Activated CD4-positive, alpha-beta T cell treated with anti-CD3 and anti-CD28 coated beads, Interleukin-2, Interleukin-4, amounts not matched to agents 100 ng/mL and 50 ng/mL, durations not matched to agents 16 hours and 8 hours (primary cell): ENCODE results near the gene SORCS2.
"Not testable (repeated sequence)": the region's sequence is repeated elsewhere in the genome, so short reads cannot be mapped to it uniquely, and the experiment has no call there.

Source experiments
- DNase-seq: peaks from one replicate; pipeline ENCODE4 v3.0.0-alpha.2; 2020; ENCODE audit warnings: low spot score

The SORCS2 gene

GRCh38 chr4:7450775-7451433 lies 258.6 kb downstream of the SORCS2 start:
- DNase-seq, result no peak

- no peak for DNase-seq
Observed at GRCh38 chr4:7451434-7451789, 259.1 kb downstream of the SORCS2 start.

DNA sequence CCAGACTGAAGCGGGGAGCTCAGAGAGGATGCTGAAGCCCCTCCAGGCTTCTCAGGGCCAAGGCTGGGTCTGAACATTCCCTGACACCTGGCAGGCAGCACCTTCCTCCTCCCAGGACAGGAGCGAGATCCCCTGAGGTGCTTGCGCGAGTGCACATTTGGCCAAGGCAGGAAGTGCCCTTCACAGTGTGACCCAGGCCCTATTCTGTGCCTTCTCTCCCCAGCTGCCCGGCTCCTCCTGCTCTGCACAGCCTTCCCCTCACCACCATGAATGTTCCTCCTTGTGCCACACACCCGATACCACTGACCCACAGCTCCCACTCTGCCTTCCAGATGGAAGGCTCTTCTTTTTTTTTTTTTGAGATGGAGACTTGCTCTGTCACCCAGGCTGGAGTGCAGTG lies 259.5 kb downstream of the SORCS2 start:
- no peak for DNase-seq

GRCh38 chr4:7452802-7453201 lies 260.5 kb downstream of the SORCS2 start:
- not testable (repeated sequence) for DNase-seq

- DNase-seq, result no peak
Observed at GRCh38 chr4:7457201-7458065, 265.1 kb downstream of the SORCS2 start.

DNA sequence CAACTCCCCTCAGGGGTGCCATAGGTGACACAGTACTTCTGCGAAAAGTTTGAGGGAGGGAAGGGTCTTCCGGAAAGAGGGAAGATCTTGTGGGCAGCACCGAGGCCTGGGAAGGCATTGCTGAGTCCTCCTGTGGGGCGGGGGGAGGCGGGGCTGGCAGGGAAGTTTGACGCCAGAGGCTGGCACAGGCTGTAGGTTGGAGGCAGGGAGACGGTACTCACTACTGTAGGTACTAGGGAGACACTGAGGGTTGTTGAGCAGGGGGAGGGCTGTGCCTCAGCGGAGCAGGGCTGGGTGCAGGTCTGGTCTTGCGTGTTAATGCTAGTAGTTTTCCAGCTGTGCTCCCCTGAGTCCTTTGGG lies 265.7 kb downstream of the SORCS2 start:
- no peak for DNase-seq

- DNase-seq, result no peak
Observed at GRCh38 chr4:7458477-7458876, 266.1 kb downstream of the SORCS2 start.

- DNase-seq, result no peak
Observed at GRCh38 chr4:7459471-7459870, 267.1 kb downstream of the SORCS2 start.

DNA sequence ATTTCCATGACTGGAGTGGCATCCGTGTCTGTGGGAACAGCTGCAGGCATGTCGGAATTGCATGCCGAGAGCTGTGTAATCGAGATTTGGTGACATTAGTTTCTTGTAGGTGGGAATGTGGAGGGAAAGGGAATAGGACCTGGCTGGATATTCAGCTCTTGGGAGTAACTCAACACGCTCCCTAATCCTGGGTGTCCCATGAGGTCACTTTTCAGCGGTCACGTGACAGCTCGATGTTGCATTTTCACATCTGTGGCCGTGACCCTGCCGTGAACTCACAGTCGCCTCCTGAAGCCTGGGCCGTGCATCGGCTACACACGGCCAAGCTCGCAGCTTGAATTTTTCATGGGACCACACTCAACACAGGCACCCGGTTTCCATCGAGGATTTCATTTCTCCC lies 268.2 kb downstream of the SORCS2 start:
- DNase-seq, result no peak

- DNase-seq, result no peak
Observed at GRCh38 chr4:7461230-7461629, 268.9 kb downstream of the SORCS2 start.

DNA sequence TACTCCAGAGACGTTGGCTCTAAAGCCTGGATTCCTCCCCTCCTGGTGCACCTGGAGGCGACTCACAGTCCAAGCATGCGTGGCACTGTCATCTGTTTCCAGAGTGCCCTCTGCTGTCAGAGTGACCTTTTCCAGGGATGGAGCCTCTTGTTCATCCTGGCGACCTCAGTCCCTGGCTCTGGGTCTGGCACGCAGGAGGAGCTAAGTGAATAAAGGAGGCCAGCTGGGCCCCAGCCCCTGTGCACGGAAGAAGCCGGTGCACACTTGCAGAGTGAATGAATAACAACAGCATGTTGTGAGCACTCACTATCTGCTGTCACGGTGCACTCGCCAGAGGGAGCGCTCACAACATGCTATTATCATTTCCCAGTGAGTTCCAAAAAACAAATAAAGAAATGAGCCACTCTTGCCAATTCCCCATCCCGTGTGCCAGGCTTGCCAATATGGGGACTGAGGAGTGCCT lies 270.2 kb downstream of the SORCS2 start:
- DNase-seq, result no peak

- no peak for DNase-seq
Observed at GRCh38 chr4:7463566-7464258, 271.4 kb downstream of the SORCS2 start.

GRCh38 chr4:7464259-7464655 lies 271.9 kb downstream of the SORCS2 start:
- no peak for DNase-seq

DNA sequence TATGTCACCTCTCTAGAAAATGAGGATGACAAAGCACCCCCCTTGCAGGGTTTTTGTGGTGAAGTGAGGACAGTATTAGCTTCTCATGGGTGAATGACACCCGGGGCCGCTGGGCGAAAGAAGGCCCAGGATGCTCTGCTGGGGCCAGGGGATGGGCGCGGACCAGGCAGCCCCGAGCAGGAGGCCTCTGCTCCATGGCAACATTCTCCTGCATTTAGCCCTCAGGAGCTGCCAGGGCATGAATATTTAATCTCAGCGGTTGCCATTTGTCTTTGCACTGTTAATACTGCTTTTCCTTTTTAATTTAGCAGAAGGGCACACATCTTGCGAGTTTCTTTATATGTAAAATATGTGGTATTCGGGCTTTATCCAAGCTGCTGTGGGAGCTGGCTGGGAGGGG lies 272.7 kb downstream of the SORCS2 start:
- no peak for DNase-seq

- DNase-seq, result no peak
Observed at GRCh38 chr4:7466215-7466614, 273.9 kb downstream of the SORCS2 start.

DNA sequence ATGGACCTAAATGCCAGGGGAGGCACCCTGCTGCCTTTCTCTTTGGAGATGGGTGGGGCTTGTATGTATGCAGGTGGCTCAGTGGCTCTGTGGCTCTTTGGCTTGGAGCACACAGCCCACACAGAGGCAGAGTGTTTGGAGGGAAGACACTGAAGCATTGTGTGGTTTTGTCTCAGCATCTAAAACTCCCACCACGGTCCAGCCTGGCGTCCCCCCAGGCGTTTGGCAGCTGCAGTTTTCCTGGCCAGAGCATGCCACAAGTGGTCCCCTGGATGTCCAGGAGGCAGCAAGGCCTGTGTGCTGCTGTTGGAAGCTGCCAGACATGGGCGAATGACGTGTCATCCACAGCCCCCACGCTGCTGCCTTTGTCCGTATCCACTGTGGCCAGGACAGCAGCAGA lies 274.6 kb downstream of the SORCS2 start:
- no peak for DNase-seq

- DNase-seq, result no peak
Observed at GRCh38 chr4:7467471-7467870, 275.1 kb downstream of the SORCS2 start.

DNA sequence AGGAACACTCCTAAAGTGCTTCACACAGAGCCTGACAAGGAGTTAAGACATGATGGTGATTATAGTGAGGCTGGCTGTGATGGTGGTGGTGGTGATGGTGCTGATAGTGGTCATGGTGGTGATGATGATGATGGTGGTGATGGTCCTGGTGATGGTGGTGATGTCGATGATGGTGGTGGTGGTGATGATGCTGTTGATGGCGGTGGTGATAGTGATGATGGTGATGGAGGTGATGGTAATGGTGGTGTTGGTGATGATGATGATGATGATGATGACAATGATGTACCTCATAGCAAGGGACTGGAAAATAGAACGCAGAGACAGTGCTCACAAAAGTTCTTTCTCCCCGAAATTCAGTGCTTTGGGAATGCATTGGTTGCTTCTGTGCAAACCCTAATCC lies 276.7 kb downstream of the SORCS2 start:
- DNase-seq, result no peak

GRCh38 chr4:7470111-7470510 lies 277.8 kb downstream of the SORCS2 start:
- no peak for DNase-seq

DNA sequence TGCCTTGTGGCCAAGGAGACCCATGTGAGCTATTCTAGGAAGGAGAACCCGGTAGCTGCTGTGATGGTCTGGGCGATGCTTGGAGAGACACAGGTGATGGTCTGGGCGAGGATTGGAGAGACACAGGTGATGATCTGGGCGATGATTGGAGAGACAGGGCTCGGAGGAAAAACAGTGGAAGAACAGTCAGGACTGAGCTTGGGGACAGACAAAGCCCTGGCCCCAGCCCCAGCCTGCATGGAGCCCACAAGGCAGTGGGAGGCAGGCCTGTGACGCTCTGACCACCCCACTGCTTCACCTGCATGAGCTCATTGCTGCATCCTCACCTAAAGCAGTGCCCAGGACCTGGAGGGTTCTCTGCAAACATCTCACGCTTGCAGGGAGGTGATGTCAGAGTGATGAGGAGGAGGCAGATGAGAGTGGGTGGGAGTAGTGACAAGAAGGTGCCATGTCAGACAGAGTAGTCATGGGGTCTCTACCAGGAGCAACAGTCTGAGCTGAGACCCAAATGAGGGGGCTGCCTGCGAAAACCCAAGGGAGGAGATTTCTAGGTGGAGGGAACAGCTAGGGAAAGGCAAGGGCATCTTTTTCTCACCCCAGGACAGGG lies 278.3 kb downstream of the SORCS2 start:
- DNase-seq, result no peak

DNA sequence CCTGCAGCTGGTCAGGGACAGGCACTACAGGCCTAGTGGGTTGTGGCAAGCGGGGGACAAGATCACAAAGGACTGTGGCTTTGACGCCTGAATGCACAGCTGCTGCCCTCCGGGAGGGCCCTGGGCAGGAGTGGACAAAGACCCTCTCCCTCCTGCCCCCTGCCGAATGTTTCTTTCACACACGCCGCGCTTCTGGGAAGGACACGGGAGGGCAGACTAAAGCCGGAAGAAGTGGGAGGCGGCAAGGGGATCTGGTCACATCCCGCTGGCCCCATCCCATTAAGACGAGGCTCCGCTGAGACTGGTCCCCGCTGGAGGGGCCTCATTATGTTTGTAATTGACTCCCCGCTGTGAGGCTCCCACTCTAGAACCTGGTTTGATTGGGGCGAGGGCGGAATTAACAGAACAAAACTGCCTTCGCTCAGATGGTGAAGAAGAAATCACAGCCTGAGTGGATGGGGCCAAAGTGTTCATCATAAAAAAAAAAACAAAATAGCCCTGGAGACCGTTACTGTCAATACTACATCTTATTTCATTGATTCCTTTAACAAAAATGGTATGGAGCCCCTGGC lies 280.2 kb downstream of the SORCS2 start:
- DNase-seq, result no peak

- no peak for DNase-seq
Observed at GRCh38 chr4:7473081-7473480, 280.7 kb downstream of the SORCS2 start.
